MCF 10A (cell line): Measurements from ENCODE around the gene RBP4. TPM values are rescaled to one million over a fixed set of nuclear protein-coding genes. Genes with fewer than 3 reads are reported as not detected.

Experiments
- BruUV-seq: library from RNA; stranded (reverse); fragments of 400-500 nt; replicated peaks from 2 replicates; lab custom pipeline; 2021; lab: Mats Ljungman, UMichigan
- CTCF ChIA-PET: fragments of 300-600 bp; sonication (Branson Sonifier 250); formaldehyde crosslinking; extraction: SDS; loops from one replicate; lab custom pipeline; 2021; ENCODE audit warnings: antibody characterized with exemption, inconsistent platforms; lab: Yijun Ruan, JAX
- POLR2A ChIA-PET: fragments of 300-600, 350-650 bp; sonication (Branson Sonifier 250); formaldehyde crosslinking; extraction: SDS; loops from one replicate; lab custom pipeline; 2020; ENCODE audit warnings: antibody characterized with exemption, inconsistent platforms; lab: Yijun Ruan, JAX
- DNase-seq: peaks from one replicate; pipeline ENCODE4 v3.0.0-alpha.2; 2018; ENCODE audit not compliant: unreplicated experiment
- H3K27ac Mint-ChIP-seq: one replicate; pipeline ENCODE4 v1.8.0; 2022; ENCODE audit warnings: mild to moderate bottlenecking, low read depth, mixed read lengths; ENCODE audit not compliant: unreplicated experiment
- H3K27me3 Mint-ChIP-seq: one replicate; pipeline ENCODE4 v1.8.0; 2022; ENCODE audit warnings: mixed read lengths; ENCODE audit not compliant: insufficient read depth, unreplicated experiment
- H3K36me3 Mint-ChIP-seq: one replicate; pipeline ENCODE4 v1.8.0; 2022; ENCODE audit warnings: mild to moderate bottlenecking, moderate library complexity, mixed read lengths; ENCODE audit not compliant: insufficient read depth, unreplicated experiment
- H3K4me1 Mint-ChIP-seq: one replicate; pipeline ENCODE4 v1.8.0; 2022; ENCODE audit warnings: mixed read lengths; ENCODE audit not compliant: insufficient read depth, unreplicated experiment
- H3K4me3 Mint-ChIP-seq: one replicate; pipeline ENCODE4 v1.8.0; 2022; ENCODE audit warnings: mild to moderate bottlenecking, moderate library complexity, mixed read lengths; ENCODE audit not compliant: unreplicated experiment
- H3K9me3 Mint-ChIP-seq: one replicate; pipeline ENCODE4 v1.8.0; 2022; ENCODE audit warnings: mixed read lengths; ENCODE audit not compliant: unreplicated experiment
- intact Hi-C: fragments of 100-400 bp; cut with micrococcal nuclease; formaldehyde crosslinking; loops from 2 replicates; pipeline ENCODE4 v1.14.1; 2022
- total RNA-seq: library from RNA; stranded (reverse); gene quantifications from 2 replicates; pipeline ENCODE4 v1.2.3, GENCODE V29; 2022
- TF ChIP-seq, protein P1 (sequence below): fragments of 200-600 bp; IDR thresholded peaks from one replicate; pipeline ENCODE4 v1.8.0; 2022; ENCODE audit warnings: antibody characterized with exemption, mild to moderate bottlenecking; ENCODE audit not compliant: unreplicated experiment

Gene RBP4
- total RNA-seq, 1 experiment from 2014 or later = not detected

DNA sequence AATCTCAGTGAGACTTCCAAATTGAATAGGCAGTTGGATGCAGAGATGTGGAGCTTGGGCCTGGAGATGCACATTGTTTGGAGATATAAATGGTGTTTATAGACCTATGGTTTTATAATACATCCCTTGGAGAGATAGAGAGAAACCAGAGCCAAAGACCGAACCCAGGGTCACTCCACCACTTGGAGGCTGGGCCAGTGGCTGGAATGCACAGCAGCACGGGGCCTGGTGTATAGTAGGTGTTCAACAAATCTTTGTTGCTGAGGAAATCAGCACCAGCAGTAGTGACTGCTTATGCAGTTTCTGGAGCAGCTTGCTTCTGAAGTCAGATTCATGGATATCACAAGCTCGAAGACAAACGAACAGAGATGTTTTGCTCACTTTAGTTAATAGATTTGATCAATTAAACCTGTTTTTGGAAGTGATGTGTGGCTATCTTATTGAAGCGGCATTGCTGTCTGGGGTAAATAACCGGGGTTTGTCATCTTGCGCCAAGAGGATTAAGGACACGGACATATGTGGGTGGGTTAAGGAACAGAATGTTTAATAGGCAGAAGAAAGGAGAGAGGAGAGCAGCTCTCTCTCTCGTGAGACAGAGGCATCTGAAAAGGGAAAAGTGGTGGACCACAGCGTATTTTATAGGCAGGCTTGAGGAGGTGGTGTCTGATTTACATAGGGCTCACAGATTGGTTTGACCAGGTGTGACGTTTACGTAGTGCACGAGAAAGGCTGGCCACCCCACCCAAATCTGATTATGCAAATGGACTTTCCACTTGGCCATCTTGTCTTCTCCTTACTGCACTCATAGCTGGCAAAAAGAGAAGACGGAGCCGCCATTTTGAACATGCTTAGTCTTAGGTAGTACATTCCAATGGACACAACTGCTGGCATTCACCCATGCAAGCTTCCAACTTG lies 11.1 kb downstream of the RBP4 start:
- intact Hi-C loops = no loop called here
- POLR2A ChIA-PET = interaction anchor here (0.6 to 0.8 kb wide), 2 partner anchors 14 to 331 kb away, joined by 3 read pairs; no protein-coding TSS in a partner anchor
- Mint-ChIP-seq H3K36me3 (no peaks in the 10 kb centered on the region), H3K4me3 (no peak overlapping the region), H3K27ac (no peak overlapping the region), H3K9me3 (no peaks in the 10 kb centered on the region), H3K27me3 (peaks cover 10% of the 10 kb centered on the region), H3K4me1 (no peaks in the 10 kb centered on the region)
- TF ChIP-seq, protein P1, sequence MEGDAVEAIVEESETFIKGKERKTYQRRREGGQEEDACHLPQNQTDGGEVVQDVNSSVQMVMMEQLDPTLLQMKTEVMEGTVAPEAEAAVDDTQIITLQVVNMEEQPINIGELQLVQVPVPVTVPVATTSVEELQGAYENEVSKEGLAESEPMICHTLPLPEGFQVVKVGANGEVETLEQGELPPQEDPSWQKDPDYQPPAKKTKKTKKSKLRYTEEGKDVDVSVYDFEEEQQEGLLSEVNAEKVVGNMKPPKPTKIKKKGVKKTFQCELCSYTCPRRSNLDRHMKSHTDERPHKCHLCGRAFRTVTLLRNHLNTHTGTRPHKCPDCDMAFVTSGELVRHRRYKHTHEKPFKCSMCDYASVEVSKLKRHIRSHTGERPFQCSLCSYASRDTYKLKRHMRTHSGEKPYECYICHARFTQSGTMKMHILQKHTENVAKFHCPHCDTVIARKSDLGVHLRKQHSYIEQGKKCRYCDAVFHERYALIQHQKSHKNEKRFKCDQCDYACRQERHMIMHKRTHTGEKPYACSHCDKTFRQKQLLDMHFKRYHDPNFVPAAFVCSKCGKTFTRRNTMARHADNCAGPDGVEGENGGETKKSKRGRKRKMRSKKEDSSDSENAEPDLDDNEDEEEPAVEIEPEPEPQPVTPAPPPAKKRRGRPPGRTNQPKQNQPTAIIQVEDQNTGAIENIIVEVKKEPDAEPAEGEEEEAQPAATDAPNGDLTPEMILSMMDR = no peak
- DNase-seq = no peak
- no TSS peak for BruUV-seq
- CTCF ChIA-PET = interaction anchor here (0.6 to 1.0 kb wide), 2 partner anchors 35 to 768 kb away, joined by 3 read pairs; no protein-coding TSS in a partner anchor

DNA sequence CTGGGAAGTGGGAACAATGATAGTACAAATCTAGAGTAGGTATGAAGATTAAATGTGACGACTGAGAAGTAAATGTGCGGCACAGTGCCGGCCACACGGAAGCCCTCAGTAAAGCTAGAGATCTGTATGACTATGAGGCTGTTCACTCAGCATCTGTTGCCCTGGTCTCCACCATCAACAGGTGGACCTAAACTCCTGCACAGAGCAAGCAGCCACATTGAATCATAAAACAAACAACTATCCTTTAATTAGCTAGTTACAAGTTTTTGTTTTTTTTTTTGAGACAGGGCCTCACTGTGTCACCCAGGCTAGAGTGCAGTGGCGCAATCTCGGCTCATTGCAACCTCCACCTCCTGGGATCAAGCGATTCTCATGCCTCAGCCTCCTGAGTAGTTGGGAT lies 16.6 kb downstream of the RBP4 start:
- intact Hi-C loops = no loop called here
- Mint-ChIP-seq H3K4me3 (no peak overlapping the region), H3K27ac (no peak overlapping the region), H3K36me3 (no peaks in the 10 kb centered on the region), H3K4me1 (no peaks in the 10 kb centered on the region), H3K9me3 (no peaks in the 10 kb centered on the region), H3K27me3 (peaks cover 10% of the 10 kb centered on the region)
- BruUV-seq = no TSS peak
- TF ChIP-seq, protein P1 = no peak
- ChIA-PET POLR2A (no interaction called here), CTCF (interaction anchor here (0.6 to 1.2 kb wide), 2 partner anchors 30 to 104 kb away, joined by 3 to 5 read pairs; no protein-coding TSS in a partner anchor)
- no peak for DNase-seq

GRCh38 chr10:93580828-93581227 lies 20.2 kb downstream of the RBP4 start:
- TF ChIP-seq, protein P1 = no peak
- Mint-ChIP-seq H3K9me3 (no peaks in the 10 kb centered on the region), H3K27me3 (no peaks in the 10 kb centered on the region), H3K4me1 (no peaks in the 10 kb centered on the region), H3K27ac (no peak overlapping the region), H3K36me3 (no peaks in the 10 kb centered on the region), H3K4me3 (no peak overlapping the region)
- no peak for DNase-seq
- ChIA-PET POLR2A (no interaction called here), CTCF (no interaction called here)
- intact Hi-C loops = no loop called here
- BruUV-seq = no TSS peak

DNA sequence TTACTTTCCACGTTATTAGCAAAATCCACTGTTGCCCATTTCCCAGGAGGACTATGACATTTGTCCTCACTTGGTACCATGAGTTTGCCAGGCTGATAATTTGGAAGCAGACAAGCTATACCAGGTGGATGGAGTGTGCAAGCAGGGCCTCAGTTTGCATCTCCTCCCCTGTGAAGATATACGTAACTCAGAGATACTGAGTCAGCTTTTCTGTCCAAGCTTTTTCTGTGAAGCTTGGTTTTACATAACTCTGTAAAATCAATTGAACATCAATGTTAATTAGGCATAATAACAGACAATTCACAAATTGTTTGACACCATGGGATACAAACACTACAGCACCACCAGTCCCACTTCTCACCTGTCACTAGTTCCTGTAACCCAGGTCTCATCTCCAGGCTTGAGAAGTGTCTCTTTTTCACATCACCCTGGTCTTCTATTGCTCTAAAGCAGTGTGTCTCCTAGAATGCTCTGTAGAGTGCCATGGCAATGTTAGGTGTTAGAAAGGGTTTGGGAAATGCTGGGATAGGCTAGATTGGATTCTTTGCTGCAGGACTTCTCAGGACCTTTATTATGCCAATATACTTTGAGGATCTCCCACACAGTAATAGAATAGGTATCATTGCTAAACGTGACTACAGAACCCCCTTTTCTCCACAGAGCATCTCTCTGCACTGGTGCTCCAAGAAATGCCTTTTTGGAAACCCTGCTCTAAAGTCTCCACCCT lies 20.9 kb downstream of the RBP4 start:
- POLR2A ChIA-PET = no interaction called here
- BruUV-seq = no TSS peak
- no peaks in the 10 kb centered on the region for H3K27me3 Mint-ChIP-seq
- no peaks in the 10 kb centered on the region for H3K9me3 Mint-ChIP-seq
- H3K27ac Mint-ChIP-seq = no peak overlapping the region
- no peak for DNase-seq
- H3K36me3 Mint-ChIP-seq = no peaks in the 10 kb centered on the region
- CTCF ChIA-PET = interaction anchor here (0.6 kb wide), 1 partner anchor 26 kb away, joined by 3 read pairs; no protein-coding TSS in a partner anchor
- TF ChIP-seq, protein P1 = no peak
- intact Hi-C loops = no loop called here
- no peak overlapping the region for H3K4me3 Mint-ChIP-seq
- H3K4me1 Mint-ChIP-seq = no peaks in the 10 kb centered on the region
